Stimulated activated memory B cell treated with anti-CD40 and anti-IgM and Interleukin-4, amounts not matched to agents 10 μg/mL and 1 μg/mL and 100 μg/mL, for 72 hours (primary cell): ENCODE measurements around the gene PPP4R2.
"Not testable (repeated sequence)": the region's sequence is repeated elsewhere in the genome, so short reads cannot be mapped to it uniquely, and the experiment has no call there.

ENCODE experiments used
- ATAC-seq: fragments of 150-1000 bp; cut with Tn5 transposase; 2 replicates; pipeline ENCODE4 v1.10.0; 2021
- H3K27ac Mint-ChIP-seq: one replicate; pipeline ENCODE4 v1.8.0; 2022; ENCODE audit warnings: mild to moderate bottlenecking, mixed read lengths
- H3K27me3 Mint-ChIP-seq: one replicate; pipeline ENCODE4 v1.8.0; 2022; ENCODE audit warnings: mixed read lengths
- H3K36me3 Mint-ChIP-seq: one replicate; pipeline ENCODE4 v1.8.0; 2022; ENCODE audit warnings: mixed read lengths
- H3K4me1 Mint-ChIP-seq: one replicate; pipeline ENCODE4 v1.8.0; 2022; ENCODE audit warnings: mixed read lengths
- H3K4me3 Mint-ChIP-seq: one replicate; pipeline ENCODE4 v1.8.0; 2022; ENCODE audit warnings: mild to moderate bottlenecking, moderate library complexity, mixed read lengths
- H3K9me3 Mint-ChIP-seq: one replicate; pipeline ENCODE4 v1.8.0; 2022; ENCODE audit warnings: mixed read lengths

Gene PPP4R2

DNA sequence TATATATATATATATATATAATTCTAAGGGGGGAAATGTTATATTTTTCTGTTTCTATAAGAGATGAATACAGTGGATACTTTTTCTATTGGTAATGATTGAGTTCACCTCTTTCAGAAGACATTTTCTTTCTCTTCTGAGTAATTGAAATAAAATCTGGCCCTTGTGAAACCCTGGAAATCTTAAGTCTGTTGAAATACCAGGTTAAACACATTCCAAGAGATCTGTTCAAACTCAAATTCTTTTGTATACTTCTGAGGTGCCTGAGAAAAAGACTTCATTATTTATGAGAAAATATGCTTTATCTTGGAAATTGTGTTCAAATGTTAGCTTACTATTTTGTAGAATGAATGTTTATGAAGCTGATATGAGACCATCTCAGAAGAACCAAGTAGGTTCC is 69.6 kb downstream of the PPP4R2 start:
- ATAC-seq, H3K9me3 Mint-ChIP-seq, H3K4me3 Mint-ChIP-seq, H3K27me3 Mint-ChIP-seq, H3K27ac Mint-ChIP-seq, H3K4me1 Mint-ChIP-seq: not testable (repeated sequence)
- H3K36me3 Mint-ChIP-seq = peaks cover 15% of the 10 kb centered on the region

DNA sequence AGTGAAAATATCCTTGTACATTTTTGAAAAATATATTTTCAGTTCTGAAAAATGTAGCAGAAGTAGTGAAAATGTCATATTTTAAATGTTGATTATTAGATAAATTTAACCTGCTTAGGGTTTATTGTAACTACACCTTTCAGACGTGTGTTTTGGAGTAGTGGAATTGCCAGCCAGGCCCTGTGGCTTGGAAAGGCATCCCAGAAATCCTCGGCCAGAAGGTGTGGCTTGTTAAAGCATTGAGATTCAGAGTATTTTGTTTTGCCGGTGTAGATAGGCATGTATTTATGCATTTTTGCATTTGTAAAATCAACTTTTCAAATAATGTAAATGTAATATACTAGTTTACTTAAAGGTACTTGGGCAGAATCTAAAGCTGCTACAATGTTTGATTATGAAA is 71.8 kb downstream of the PPP4R2 start:
- Mint-ChIP-seq H3K36me3 (peaks cover 15% of the 10 kb centered on the region), H3K27ac (no peak overlapping the region), H3K4me3 (no peak overlapping the region), H3K9me3 (no peaks in the 10 kb centered on the region), H3K27me3 (no peaks in the 10 kb centered on the region), H3K4me1 (no peaks in the 10 kb centered on the region)
- no peak for ATAC-seq

DNA sequence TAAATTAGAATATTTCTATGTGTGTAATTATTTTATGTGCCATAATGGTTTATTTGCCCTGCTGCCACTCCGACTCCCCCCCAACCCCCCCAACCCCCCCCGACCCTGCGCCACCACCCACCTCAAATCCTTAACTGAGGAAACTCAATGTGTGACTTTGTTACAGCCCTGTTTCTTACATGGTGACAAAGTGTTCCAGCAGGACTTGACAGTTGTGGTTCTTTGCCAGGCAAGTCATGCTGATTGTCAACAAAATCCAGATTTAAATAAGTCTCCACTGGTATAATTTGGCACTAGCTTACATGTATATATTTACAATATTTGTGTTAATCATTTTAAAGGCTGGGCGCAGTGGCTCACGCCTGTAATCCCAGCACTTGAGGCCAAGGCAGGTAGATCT is 72.6 kb downstream of the PPP4R2 start:
- Mint-ChIP-seq H3K4me1 (no peaks in the 10 kb centered on the region), H3K4me3 (no peak overlapping the region), H3K9me3 (no peaks in the 10 kb centered on the region), H3K27ac (no peak overlapping the region), H3K27me3 (no peaks in the 10 kb centered on the region), H3K36me3 (peaks cover 14% of the 10 kb centered on the region)
- no peak for ATAC-seq

DNA sequence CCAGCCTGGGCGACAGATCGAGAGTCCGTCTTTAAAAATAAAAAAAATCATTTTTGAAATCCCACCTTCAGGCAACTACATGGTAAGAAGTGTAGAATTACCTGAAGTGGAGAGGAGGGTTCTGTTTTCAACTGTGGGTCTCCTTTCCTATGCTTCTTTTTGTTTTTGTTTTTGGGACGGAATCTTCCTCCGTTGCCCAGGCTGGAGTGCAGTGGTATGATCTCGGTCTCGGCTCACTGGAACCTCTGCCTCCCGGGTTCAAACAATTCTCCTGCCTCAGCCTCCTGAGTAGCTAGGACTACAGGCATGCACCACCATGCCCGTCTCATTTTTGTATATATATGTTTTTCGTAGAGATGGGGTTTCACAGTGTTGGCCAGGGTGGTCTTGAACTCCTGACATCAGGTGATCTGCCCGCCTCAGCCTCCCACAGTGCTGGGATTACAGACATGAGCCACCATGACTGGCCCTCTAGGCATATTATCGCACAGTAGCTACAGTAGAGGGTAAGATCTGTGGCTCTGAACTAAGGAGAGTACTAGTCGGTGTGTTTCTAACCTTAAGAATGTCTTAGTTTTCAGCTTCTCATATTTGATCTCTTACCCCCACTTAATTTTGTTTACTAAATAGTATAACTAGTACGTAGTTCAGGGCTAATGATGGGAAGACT is 73.3 kb downstream of the PPP4R2 start:
- Mint-ChIP-seq H3K4me1 (no peaks in the 10 kb centered on the region), H3K36me3 (peaks cover 7% of the 10 kb centered on the region), H3K4me3 (no peak overlapping the region), H3K27ac (no peak overlapping the region), H3K9me3 (no peaks in the 10 kb centered on the region), H3K27me3 (no peaks in the 10 kb centered on the region)
- ATAC-seq = no peak

DNA sequence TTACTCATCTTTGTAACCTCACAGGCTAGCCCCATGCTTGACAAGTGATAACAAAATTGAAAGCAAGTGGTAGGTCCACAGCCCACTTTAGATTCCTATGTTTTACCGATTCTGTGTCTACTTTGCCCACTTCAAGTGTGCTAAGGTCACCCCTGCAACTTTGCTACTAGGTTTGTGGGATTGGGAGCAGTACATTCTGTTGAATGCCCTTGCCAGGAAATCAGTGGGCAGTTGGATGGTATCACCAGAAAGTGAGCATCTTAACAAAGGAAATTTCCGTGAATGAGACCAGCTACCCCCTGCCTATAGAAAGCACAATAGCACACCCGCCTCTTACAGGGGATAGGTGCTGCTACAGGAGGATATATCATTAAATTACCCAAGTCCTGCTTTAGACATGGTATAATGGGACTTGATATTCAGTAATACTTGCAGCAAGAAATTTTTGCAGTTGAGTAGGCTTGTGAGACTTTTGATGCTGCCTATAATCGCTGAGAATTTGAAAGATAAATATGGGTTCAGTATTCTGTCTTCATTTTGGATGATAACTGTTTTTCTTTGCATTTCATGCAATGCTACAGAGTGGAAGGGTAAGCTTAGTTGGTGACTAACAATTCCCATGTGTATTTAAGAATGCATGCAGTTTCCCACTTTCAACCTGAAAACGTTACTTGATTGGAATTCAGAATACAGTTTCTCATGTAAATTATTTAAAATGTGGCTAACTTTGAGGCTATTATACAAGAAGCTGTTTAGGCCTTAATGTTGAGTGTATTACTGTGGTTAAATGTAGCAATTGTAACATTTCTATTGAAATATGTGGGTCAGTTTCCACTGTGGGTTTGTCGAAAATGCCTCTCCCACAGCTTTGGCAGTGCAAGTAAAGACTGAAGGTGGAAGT is 74.3 kb downstream of the PPP4R2 start:
- H3K4me1 Mint-ChIP-seq = no peaks in the 10 kb centered on the region
- no peak for ATAC-seq
- no peak overlapping the region for H3K4me3 Mint-ChIP-seq
- no peaks in the 10 kb centered on the region for H3K27me3 Mint-ChIP-seq
- no peak overlapping the region for H3K27ac Mint-ChIP-seq
- H3K9me3 Mint-ChIP-seq = no peaks in the 10 kb centered on the region
- no peaks in the 10 kb centered on the region for H3K36me3 Mint-ChIP-seq

DNA sequence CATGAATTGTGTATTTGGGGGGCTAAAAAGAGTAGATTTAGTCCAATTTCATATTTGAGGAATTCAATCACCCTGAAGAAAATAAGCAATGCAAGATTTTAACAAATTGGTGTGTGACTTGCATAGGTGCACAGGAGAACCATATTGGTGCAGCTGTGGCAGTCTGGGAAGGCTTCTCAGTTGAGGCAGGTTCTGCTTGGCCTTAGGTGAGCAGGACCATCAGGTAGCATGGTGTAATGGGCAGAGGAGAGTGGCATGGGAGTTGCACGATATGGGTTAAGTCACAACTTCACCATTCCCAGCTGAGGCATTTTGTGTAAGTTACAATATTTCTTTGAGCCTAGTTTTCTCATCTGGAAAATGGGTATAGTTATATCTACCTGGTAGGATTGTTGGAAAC is 75.3 kb downstream of the PPP4R2 start:
- Mint-ChIP-seq H3K4me3 (no peak overlapping the region), H3K4me1 (no peaks in the 10 kb centered on the region), H3K27ac (no peak overlapping the region), H3K27me3 (no peaks in the 10 kb centered on the region), H3K36me3 (no peaks in the 10 kb centered on the region), H3K9me3 (no peaks in the 10 kb centered on the region)
- no peak for ATAC-seq

DNA sequence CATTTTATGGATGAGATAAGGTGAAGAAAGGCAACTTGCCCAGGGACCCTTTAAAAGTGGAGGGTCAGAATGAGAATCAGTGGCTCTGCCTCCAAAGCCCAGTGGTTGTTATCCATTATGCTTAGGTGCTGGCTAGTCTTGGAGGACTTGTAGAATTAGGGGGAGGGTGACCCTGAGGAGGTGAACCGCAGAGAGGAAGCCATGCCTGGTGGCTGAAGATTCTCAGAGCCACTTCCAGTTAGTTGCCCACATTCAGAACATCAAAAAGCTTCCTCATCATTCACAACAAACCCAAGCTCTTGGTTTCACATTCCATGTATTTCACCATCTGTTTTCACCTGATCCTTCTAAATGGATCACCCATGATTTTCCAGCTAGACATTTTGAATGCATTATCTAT is 76.0 kb downstream of the PPP4R2 start:
- Mint-ChIP-seq H3K27me3 (no peaks in the 10 kb centered on the region), H3K9me3 (no peaks in the 10 kb centered on the region), H3K36me3 (no peaks in the 10 kb centered on the region), H3K27ac (no peak overlapping the region), H3K4me1 (no peaks in the 10 kb centered on the region), H3K4me3 (no peak overlapping the region)
- no peak for ATAC-seq

DNA sequence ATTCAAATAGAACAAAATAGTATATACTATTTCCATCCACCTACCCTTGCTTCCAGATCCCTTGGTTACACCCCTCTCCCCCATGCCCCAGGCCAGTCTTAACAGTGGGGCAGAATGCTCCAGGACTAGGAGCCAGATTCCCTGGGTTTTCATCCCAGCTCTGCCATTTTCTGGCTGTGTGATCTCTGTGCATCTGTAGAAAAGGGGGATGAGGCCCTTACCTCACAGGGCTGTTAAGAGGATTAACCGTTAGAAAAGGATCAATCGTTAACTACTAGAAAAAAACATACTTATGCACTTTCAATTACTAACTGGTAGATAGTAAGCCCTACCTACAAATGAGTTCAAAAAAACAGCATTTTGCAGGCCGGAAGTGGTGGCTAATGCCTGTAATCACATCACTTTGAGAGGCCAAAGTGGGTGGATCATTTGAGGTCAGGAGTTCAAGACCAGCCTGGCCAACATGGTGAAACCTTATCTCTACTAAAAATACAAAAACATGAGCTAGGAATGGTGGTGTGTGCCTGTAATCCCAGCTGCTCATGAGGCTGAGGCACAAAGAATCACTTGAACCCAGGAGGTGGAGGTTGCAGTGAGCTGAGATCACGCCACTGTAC is 76.6 kb downstream of the PPP4R2 start:
- H3K27ac Mint-ChIP-seq = no peak overlapping the region
- H3K27me3 Mint-ChIP-seq = no peaks in the 10 kb centered on the region
- H3K9me3 Mint-ChIP-seq = no peaks in the 10 kb centered on the region
- H3K4me3 Mint-ChIP-seq = no peak overlapping the region
- H3K36me3 Mint-ChIP-seq = no peaks in the 10 kb centered on the region
- no peaks in the 10 kb centered on the region for H3K4me1 Mint-ChIP-seq
- ATAC-seq = no peak

DNA sequence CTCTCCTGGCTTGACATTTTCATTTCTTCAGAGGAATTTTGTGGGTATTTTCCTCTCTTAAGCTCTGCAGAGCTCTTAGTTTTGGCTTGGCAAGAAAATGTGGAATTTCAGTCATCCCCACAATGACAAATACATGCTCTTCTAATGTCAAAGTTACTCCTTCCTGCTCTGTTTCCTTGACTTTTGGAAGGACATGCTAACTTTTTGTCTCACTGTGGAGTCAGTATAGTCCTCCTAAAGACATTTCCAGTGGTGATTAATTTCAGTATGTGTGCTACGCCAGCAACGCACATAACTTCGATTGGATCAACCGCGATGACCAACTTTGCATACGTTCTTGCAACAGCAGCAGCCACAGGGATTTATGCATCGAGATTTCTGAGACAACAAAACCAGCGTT is 78.2 kb downstream of the PPP4R2 start:
- ATAC-seq = no peak
- no peak overlapping the region for H3K27ac Mint-ChIP-seq
- no peaks in the 10 kb centered on the region for H3K27me3 Mint-ChIP-seq
- no peaks in the 10 kb centered on the region for H3K9me3 Mint-ChIP-seq
- H3K4me1 Mint-ChIP-seq = no peaks in the 10 kb centered on the region
- H3K36me3 Mint-ChIP-seq = no peaks in the 10 kb centered on the region
- H3K4me3 Mint-ChIP-seq = no peak overlapping the region

DNA sequence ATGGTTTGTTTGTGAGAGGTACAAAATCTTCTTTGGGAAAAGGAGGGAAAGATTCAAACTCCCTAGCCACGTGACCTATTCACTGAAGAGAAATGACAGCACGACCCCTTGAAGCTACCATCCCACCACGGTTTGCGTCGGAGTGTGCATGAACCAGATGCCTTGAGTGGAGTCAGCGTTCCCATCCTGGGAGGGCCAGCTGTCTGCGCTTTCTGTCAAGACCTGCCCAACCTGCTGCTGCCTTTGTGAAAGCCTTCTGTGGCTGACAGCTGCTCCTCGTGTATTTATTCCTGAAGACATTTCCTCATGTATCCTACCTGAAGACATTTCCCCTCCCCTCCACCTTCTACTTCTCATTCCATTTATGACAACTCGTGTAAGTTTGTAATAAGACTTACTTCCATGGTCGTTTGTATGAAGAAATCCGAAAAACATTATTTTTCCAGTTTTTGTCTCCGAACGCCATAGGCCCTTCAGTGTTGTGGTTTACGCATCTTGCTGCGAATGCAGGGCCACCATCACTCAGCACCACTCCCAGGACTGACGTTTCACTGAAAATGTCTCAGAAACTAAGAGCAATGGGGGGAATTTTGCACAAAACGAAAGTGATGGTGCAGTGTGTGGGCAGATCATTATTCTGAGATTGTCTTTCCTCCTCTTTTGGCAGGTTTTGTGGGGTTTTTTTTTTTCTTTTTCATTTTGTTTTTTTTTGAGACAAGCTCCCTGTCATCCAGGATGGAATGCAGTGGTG is 83.8 kb downstream of the PPP4R2 start:
- Mint-ChIP-seq H3K9me3 (no peaks in the 10 kb centered on the region), H3K27ac (no peak overlapping the region), H3K27me3 (no peaks in the 10 kb centered on the region), H3K4me1 (no peaks in the 10 kb centered on the region), H3K36me3 (no peaks in the 10 kb centered on the region), H3K4me3 (no peak overlapping the region)
- ATAC-seq = no peak

DNA sequence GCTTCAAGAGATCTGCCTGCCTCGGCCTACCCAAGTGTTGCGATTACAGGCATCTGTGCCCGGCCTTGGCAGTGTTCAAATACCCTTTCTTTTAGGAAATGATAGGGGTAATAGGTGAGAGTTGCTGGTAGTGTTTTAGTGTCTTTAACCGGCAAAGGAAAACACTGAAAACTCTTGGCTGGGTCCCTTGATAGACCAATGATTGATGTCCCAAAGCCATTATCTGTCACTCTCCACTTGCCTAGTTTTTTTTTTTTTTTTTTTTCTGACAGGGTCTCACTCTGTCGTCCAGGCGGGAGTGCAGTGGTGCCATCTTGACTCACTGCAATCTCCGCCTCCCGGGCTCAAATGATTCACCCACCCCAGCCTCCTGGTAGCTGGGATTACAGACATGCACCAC is 84.5 kb downstream of the PPP4R2 start:
- H3K9me3 Mint-ChIP-seq = no peaks in the 10 kb centered on the region
- H3K27me3 Mint-ChIP-seq = no peaks in the 10 kb centered on the region
- ATAC-seq = no peak
- H3K36me3 Mint-ChIP-seq = no peaks in the 10 kb centered on the region
- H3K4me3 Mint-ChIP-seq = no peak overlapping the region
- H3K27ac Mint-ChIP-seq = no peak overlapping the region
- H3K4me1 Mint-ChIP-seq = peaks cover 3% of the 10 kb centered on the region

DNA sequence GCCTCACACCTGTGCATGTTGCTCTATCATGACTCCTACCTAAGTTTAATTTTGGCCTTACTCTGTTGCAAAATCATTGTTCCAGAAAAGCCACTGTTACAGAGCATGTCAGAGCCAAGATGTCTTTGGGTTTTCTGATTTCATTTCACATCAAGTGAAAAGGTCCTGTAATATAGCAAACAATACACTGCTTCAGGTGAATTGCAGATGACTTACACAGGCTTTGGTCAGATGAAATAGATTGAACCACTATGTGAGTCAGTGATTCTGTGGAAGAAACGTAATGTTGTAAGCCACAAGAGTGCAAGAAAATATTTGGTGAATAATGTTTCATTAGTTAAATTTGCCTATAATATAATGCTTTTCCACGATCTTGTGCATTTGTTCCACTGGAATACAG is 87.6 kb downstream of the PPP4R2 start:
- Mint-ChIP-seq H3K27ac (no peak overlapping the region), H3K4me1 (peaks cover 6% of the 10 kb centered on the region), H3K36me3 (no peaks in the 10 kb centered on the region), H3K4me3 (no peak overlapping the region), H3K9me3 (no peaks in the 10 kb centered on the region), H3K27me3 (no peaks in the 10 kb centered on the region)
- no peak for ATAC-seq

DNA sequence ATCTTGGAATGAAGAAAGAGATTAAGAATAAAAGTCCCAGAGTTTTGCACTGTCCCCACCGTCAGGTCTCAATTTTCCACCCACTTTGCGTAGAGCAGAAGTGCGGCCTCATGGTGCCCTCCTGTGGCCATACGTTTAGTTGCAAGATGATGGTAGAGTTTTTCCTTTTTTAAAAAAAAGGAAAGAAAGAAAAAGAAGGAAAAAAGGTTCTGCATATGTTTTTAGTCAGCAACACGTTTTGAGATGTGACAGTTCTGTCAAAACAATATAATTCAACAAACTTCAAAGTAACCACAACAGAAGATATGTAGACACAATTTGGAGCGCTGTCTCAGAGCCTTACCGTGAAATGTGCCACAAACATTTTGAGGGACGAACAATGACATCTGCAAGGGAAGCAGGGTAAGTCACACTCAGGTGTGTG is 89.5 kb downstream of the PPP4R2 start:
- ATAC-seq = no peak
- Mint-ChIP-seq H3K27me3 (no peaks in the 10 kb centered on the region), H3K4me1 (peaks cover 6% of the 10 kb centered on the region), H3K9me3 (no peaks in the 10 kb centered on the region), H3K27ac (no peak overlapping the region), H3K36me3 (no peaks in the 10 kb centered on the region), H3K4me3 (no peak overlapping the region)

DNA sequence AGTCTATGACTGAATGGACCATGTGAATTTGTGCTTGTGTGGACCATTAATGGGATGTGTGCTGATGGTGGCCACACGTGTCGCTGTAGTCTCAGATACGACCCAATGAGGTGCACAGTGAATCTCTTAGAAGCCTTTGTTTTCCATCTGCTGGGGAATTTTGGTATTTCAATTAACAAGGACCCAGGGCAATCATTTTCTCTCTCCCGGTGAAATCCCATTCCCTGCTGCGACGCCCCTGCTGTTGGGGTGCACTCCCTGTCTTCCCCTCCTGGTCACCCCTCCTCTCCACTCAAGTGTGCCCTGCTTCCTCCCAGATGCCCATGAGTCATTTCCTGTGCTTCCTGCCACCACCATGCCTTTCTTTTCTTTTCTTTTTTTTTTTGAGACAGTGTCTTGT is 97.5 kb downstream of the PPP4R2 start:
- no peaks in the 10 kb centered on the region for H3K36me3 Mint-ChIP-seq
- no peak overlapping the region for H3K27ac Mint-ChIP-seq
- H3K4me1 Mint-ChIP-seq = peaks cover 7% of the 10 kb centered on the region
- H3K27me3 Mint-ChIP-seq = peaks cover 30% of the 10 kb centered on the region
- H3K9me3 Mint-ChIP-seq = no peaks in the 10 kb centered on the region
- no peak for ATAC-seq
- H3K4me3 Mint-ChIP-seq = peak overlapping the region; percentile 0

DNA sequence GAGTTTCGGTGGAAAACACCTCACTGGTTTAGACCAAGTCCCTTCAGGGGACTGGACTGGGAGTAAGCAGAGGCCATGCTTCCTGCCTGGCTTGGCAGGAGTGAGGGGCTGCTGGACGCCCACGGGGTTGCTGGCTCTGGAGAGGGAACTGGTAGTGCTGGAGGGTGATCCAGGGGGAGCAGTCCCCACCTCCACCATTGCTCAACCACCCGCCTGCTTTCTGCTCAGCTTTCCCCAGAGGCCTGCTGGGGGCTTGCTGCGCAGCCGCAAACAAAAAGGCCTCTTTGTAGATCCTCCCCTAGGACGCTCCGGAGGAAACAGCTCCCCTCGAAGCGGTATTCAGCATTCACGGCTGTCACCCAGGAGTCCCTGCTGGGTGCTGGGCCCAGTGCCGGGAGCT is 98.3 kb downstream of the PPP4R2 start:
- peaks cover 7% of the 10 kb centered on the region for H3K4me1 Mint-ChIP-seq
- no peaks in the 10 kb centered on the region for H3K9me3 Mint-ChIP-seq
- H3K27me3 Mint-ChIP-seq = peaks cover 30% of the 10 kb centered on the region
- H3K36me3 Mint-ChIP-seq = no peaks in the 10 kb centered on the region
- H3K27ac Mint-ChIP-seq = no peak overlapping the region
- no peak overlapping the region for H3K4me3 Mint-ChIP-seq
- no peak for ATAC-seq
